ENCODE results near the gene SEMA4D. TPM values are rescaled to one million over a fixed set of nuclear protein-coding genes. Genes with fewer than 3 reads are reported as not detected.
A peak's percentile ranks its signal among the peaks of the same experiment; 100 is the strongest.

Gene SEMA4D
- total and polyA plus RNA-seq, 10 donors = 23.0 to 193 (median 157) TPM

DNA sequence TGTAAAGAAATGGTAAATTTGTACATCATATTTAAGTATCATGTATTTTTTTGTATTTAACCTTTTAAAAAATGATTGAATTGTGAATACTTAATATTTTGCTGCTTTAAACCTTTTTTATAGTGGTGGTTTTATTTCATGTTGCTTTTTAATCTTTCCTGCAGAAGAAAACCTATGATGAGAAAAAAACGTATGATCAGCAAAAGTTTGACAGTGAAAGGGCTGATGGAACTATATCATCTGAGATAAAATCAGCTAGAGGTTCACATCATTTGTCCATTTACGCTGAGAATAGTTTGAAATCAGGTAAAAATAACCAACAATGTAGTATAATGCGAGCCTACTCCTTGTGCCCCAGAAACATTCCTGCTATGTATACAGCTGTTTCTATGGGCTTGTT, 172.2 kb downstream of the SEMA4D start:
- no peak overlapping the region for H3K27ac ChIP-seq
- 88 to 95% (median 91%) methylated on average over 3 of the region's 3 CpGs for WGBS, 5 donors
- H3K4me3 ChIP-seq = no peak overlapping the region
- TF ChIP-seq POLR2A (IDR thresholded peaks at IDR 0.05) (no peak), POLR2AphosphoS5 (IDR thresholded peaks at IDR 0.05) (no peak)
- TF ChIP-seq, protein P1, sequence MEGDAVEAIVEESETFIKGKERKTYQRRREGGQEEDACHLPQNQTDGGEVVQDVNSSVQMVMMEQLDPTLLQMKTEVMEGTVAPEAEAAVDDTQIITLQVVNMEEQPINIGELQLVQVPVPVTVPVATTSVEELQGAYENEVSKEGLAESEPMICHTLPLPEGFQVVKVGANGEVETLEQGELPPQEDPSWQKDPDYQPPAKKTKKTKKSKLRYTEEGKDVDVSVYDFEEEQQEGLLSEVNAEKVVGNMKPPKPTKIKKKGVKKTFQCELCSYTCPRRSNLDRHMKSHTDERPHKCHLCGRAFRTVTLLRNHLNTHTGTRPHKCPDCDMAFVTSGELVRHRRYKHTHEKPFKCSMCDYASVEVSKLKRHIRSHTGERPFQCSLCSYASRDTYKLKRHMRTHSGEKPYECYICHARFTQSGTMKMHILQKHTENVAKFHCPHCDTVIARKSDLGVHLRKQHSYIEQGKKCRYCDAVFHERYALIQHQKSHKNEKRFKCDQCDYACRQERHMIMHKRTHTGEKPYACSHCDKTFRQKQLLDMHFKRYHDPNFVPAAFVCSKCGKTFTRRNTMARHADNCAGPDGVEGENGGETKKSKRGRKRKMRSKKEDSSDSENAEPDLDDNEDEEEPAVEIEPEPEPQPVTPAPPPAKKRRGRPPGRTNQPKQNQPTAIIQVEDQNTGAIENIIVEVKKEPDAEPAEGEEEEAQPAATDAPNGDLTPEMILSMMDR (IDR thresholded peaks at IDR 0.05 in 8 of 11, conservative IDR thresholded peaks at IDR 0.05 in 3 of 11) = no peak
- H3K36me3 ChIP-seq = peaks cover 6 to 83% (median 53%) of the 10 kb centered on the region in 6 donors
- no peaks in the 10 kb centered on the region for H3K27me3 ChIP-seq (replicated peaks in 1 of 7)
- peaks cover 20 to 50% (median 33%) of the 10 kb centered on the region in 6 donors for H3K4me1 ChIP-seq
- DNase-seq = no peak
- intact Hi-C loops (cut with DNase I; ENCODE audit: low total_unique reads) = no loop called here
- no peaks in the 10 kb centered on the region for H3K9me3 ChIP-seq

DNA sequence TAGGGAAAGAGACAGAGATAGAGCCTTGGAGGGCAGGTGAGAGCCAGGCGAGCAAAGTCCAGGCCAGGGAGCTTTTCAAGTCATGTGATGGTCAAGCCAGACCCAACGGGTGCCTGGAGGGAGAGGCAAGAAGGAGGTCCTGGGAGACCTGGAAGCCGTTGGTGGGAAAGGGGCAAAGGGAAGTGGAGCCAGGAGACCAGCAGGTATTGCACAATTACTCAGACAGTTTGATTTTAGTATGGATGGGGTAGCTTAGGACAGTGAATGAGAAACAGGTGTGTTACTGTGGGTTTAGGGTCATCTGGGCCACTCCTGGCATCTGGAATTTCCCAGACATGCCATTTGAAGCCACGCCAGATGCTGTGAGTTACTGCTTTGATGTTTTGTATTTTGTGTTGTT, 174.5 kb downstream of the SEMA4D start:
- 59 to 85% (median 76%) methylated on average over 4 of the region's 4 CpGs for WGBS, 5 donors
- H3K27ac ChIP-seq = no peak overlapping the region

DNA sequence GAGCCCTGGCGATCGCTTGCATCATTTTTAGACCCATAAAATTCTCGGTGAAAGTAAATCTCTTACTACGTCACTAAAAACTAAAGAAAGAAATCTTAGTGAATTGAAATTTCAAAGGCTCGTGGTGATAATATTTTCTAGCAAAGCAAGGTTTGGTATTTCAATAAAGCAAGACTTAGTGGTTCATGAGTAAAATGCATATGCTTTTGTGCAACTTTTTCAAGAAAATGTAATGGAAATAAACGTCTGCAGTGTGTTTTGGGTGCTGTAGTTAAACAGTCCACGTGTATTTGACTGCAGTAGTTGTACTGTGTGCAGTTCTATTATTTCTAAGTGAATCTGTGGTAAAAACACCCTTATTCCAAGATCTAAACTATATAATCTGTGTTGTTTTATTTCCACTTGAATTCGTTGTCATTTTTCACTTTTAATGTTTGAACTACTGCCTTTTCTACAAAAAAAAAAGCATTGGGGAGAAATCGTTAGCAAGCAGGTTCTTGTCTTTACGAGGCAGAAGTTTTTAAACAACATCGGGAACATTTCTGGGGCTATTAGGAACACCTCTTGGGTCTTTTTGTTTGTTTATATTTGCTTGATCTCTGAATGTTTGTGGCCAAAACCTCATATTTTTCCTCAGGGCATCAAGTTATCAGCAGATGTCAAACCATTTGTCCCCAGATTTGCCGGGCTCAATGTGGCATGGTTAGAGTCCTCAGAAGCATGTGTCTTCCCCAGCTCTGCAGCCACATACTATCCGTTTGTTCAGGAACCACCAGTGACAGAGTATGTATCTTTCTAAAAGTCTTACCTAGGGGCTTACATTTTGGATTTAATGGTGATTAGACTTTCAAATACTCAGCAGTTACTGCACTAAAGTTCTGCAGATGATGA, 178.7 kb downstream of the SEMA4D start:
- Histone ChIP-seq H3K27ac (peak overlapping the region; percentile 96 to 100 (median 100)), H3K4me1 (peaks cover 32 to 77% (median 57%) of the 10 kb centered on the region in 6 donors), H3K27me3 (replicated peaks in 1 of 7) (no peaks in the 10 kb centered on the region), H3K4me3 (peak overlapping the region; percentile 44 to 79 (median 61)), H3K36me3 (peaks cover 0 to 68% (median 11%) of the 10 kb centered on the region in 6 donors), H3K9me3 (no peaks in the 10 kb centered on the region)
- no peak for DNase-seq
- intact Hi-C loops (cut with DNase I; ENCODE audit: low total_unique reads) = no loop called here
- TF ChIP-seq, protein P1 (IDR thresholded peaks at IDR 0.05 in 8 of 11, conservative IDR thresholded peaks at IDR 0.05 in 3 of 11) = no peak
- TF ChIP-seq POLR2AphosphoS5 (IDR thresholded peaks at IDR 0.05) (no peak), POLR2A (IDR thresholded peaks at IDR 0.05) (no peak)
- WGBS, 5 donors = 3 to 8% (median 4%) methylated on average over 13 of the region's 13 CpGs

More for the DNA sequence above, 174.5 kb downstream of the SEMA4D start:
- intact Hi-C loops (cut with DNase I; ENCODE audit: low total_unique reads) = no loop called here
- TF ChIP-seq, protein P1 (IDR thresholded peaks at IDR 0.05 in 8 of 11, conservative IDR thresholded peaks at IDR 0.05 in 3 of 11) = no peak
- no peak for TF ChIP-seq POLR2AphosphoS5 (IDR thresholded peaks at IDR 0.05)
- TF ChIP-seq POLR2A (IDR thresholded peaks at IDR 0.05) = no peak
- DNase-seq = no peak
- H3K4me1 ChIP-seq = peaks cover 35 to 69% (median 50%) of the 10 kb centered on the region in 6 donors
- H3K27me3 ChIP-seq (replicated peaks in 1 of 7) = no peaks in the 10 kb centered on the region
- H3K36me3 ChIP-seq = peaks cover 0 to 72% (median 30%) of the 10 kb centered on the region in 6 donors
- H3K4me3 ChIP-seq = no peak overlapping the region
- no peaks in the 10 kb centered on the region for H3K9me3 ChIP-seq

Data from spleen (tissue), 11 donors.